ENCODE results near the gene VOPP1.

Gene VOPP1

DNA sequence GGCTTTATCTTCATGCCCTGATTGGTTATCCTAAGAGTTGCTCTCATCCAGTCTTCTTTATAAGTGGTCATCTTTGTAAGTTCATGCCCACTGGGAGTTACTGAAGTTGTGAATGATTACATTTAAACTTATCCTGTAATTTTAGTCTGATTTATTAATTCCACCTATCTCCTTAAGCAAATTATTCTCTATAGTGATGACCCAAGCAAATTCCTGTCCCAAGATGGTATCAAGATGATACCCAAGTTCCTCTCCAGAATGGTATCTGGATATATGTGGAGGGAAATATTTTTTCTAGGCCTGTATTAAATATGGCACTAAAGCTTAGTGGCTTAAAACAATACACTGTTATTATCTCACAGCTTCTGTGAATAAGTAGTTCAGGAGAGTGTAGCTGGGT, 22.6 kb upstream of the VOPP1 start:
- DNase-seq (ENCODE audit: extremely low read depth, low read depth) = no peak
- H3K4me3 ChIP-seq (replicated peaks; ENCODE audit: low read depth, low read length) = no peak overlapping the region
- TF ChIP-seq, protein P1, sequence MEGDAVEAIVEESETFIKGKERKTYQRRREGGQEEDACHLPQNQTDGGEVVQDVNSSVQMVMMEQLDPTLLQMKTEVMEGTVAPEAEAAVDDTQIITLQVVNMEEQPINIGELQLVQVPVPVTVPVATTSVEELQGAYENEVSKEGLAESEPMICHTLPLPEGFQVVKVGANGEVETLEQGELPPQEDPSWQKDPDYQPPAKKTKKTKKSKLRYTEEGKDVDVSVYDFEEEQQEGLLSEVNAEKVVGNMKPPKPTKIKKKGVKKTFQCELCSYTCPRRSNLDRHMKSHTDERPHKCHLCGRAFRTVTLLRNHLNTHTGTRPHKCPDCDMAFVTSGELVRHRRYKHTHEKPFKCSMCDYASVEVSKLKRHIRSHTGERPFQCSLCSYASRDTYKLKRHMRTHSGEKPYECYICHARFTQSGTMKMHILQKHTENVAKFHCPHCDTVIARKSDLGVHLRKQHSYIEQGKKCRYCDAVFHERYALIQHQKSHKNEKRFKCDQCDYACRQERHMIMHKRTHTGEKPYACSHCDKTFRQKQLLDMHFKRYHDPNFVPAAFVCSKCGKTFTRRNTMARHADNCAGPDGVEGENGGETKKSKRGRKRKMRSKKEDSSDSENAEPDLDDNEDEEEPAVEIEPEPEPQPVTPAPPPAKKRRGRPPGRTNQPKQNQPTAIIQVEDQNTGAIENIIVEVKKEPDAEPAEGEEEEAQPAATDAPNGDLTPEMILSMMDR (IDR thresholded peaks at IDR 0.05; ENCODE audit: low read depth, low read length, missing control alignments) = no peak

DNA sequence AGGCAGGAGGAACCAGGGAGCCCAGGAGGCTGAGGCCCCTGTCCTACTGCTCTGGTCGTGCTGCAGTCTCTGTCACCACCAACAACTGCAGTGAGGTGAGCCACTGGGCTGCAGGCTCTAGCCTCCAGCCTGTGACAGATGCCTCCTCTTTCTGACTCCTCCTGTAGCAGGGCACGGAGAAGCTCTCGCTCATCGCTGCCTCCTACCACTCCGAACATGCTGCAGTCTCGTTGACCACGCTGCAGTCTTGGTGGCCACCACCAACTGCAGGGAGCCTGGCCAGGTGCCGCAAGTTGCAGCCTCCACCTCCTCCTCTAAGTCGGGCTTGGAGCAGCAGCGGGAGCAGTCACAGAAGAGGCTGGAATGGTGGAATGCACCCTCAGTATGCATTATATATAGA, 22.1 kb upstream of the VOPP1 start:
- H3K4me3 ChIP-seq (replicated peaks; ENCODE audit: low read depth, low read length) = no peak overlapping the region
- TF ChIP-seq, protein P1 (IDR thresholded peaks at IDR 0.05; ENCODE audit: low read depth, low read length, missing control alignments) = no peak
- no peak for DNase-seq (ENCODE audit: extremely low read depth, low read depth)

DNA sequence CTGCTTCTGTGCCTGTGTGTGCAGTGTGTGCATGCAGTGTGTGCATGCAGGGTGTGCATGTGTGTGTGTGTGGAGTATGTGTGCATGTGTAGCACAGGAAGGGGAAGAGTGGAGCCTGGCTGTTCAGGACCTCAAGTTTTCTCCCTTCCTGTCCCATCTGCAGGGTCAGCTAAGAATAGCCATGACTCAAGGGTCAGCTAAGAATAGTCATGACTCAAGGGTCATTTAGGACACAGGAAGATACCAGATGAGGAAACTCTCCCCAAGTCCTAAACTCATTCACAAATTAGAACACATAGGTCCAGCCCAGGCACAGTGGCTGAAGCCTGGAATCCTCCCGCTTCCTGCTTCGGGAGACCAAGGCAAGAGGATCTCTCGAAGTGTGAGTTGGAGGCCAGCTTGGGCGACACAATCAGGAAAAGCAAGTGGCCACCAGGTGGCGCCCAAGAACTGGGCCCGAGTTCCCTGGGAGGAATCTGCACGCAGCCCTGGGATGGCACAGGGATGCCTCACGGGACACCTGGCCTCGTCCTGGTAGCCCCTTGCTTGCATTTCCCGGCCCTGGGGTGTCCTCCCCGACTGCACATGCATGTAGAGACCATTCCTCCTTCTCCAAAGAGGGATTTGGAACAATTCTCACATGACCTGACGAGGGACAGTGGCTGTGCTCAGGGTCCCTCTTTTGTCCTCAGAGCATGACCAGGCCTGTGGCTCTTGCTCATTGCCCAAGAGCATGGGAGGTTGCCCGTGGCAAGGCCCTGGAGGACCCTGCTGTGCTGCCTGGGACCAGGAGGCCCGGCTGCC, 21.4 kb upstream of the VOPP1 start:
- TF ChIP-seq, protein P1 (IDR thresholded peaks at IDR 0.05; ENCODE audit: low read depth, low read length, missing control alignments) = peak; percentile 90
- no peak overlapping the region for H3K4me3 ChIP-seq (replicated peaks; ENCODE audit: low read depth, low read length)
- DNase-seq (ENCODE audit: extremely low read depth, low read depth) = no peak

DNA sequence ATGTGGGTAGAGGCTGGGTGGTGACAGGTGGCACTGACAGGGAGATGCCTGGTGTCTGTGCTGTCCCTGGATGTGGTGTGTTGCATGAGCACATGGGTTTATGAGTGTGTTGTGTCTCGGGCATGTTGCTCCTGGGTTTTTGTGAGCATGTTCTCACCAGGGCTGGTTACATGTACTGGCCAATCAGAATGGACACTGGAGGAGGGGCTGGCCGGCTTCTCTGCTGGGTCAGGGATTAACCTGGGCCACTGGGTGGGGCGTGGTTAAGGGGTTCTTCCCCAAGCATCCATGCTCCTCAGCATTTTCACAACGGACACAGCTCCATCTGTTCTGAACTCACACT, 20.8 kb upstream of the VOPP1 start:
- TF ChIP-seq, protein P1 (IDR thresholded peaks at IDR 0.05; ENCODE audit: low read depth, low read length, missing control alignments) = no peak
- no peak for DNase-seq (ENCODE audit: extremely low read depth, low read depth)
- no peak overlapping the region for H3K4me3 ChIP-seq (replicated peaks; ENCODE audit: low read depth, low read length)

DNA sequence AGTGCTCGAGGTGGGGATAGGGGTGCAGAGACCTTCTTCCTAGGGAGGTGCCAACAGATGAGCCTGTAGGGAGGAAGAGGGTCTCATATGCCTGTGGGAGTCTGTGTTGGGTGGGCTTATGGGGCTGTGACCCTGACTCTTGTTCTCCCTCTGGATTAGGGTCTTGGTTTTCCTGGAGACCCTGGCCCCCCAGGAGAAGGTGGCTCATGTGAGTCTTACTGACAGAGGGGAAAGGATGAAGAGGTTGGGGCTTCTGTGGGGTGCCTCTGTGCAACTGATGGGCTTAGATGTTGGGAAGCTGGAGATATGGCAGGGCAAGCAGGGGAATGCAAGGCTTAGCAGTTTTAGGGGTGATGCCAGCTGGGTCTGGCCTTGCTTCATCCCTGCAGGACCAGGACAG, 20.2 kb upstream of the VOPP1 start:
- no peak for DNase-seq (ENCODE audit: extremely low read depth, low read depth)
- H3K4me3 ChIP-seq (replicated peaks; ENCODE audit: low read depth, low read length) = no peak overlapping the region
- TF ChIP-seq, protein P1 (IDR thresholded peaks at IDR 0.05; ENCODE audit: low read depth, low read length, missing control alignments) = no peak

DNA sequence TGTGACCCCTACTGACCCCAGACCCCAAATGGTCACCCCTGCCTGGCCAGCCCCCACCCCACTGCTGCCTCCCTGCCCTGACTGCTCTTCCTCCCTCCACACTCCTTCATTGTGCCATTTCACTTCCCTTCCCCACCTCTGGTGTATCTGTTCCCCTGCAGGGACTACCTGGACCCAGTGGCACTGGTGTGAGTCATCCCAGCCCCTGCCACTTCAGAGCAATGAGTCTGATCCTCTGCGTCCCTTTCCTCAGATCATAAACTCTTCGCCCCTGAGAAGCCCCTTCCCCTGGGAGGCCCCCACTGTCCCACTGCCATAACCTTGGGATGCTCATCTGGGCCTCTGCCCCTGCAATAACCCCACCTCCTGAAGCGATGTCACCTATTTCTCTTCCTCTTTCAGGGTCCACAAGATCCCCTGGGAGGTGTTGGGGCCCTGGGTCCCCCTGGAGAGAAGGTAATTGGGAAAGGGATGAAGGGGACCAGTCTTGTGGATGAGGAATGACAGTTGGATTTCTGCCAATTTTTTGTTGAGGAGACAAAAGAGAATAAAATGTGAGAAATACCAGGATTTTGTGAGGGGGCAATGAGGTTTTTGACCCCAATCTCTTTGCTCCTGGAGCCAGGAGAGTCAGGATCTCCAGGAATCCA, 19.1 kb upstream of the VOPP1 start:
- no peak for DNase-seq (ENCODE audit: extremely low read depth, low read depth)
- no peak overlapping the region for H3K4me3 ChIP-seq (replicated peaks; ENCODE audit: low read depth, low read length)
- TF ChIP-seq, protein P1 (IDR thresholded peaks at IDR 0.05; ENCODE audit: low read depth, low read length, missing control alignments) = no peak

Measured in HFF-Myc (cell line).